Activated CD8-positive, alpha-beta memory T cell treated with anti-CD3 and anti-CD28 coated beads for 24 hours (primary cell): ENCODE measurements around the gene B3GNT2.
"Not testable (repeated sequence)": the region's sequence is repeated elsewhere in the genome, so short reads cannot be mapped to it uniquely, and the experiment has no call there.

Source experiments
- DNase-seq: peaks from one replicate; pipeline ENCODE4 v3.0.0-alpha.2; 2020

The B3GNT2 gene

GRCh38 chr2:62195421-62196277 is at the start of gene B3GNT2:
B3GNT2 (plus strand) TSS chr2:62196115; CDS start chr2:62222221, 26,106 bp downstream.
- peak; percentile 94 for DNase-seq

- DNase-seq = peak; percentile 59
These were observed 49.1 kb upstream of the B3GNT2 start for GRCh38 chr2:62146790-62147189.

- DNase-seq = no peak
These were observed 48.2 kb upstream of the B3GNT2 start for GRCh38 chr2:62147610-62148301.

GRCh38 chr2:62149708-62150107 is 46.2 kb upstream of the B3GNT2 start:
- DNase-seq = no peak

GRCh38 chr2:62150597-62151305 is 45.2 kb upstream of the B3GNT2 start:
- no peak for DNase-seq

GRCh38 chr2:62151306-62151638 is 44.6 kb upstream of the B3GNT2 start:
- no peak for DNase-seq

GRCh38 chr2:62152000-62152399 is 43.9 kb upstream of the B3GNT2 start:
- DNase-seq = no peak

GRCh38 chr2:62156861-62157496 is 38.9 kb upstream of the B3GNT2 start:
- no peak for DNase-seq

- no peak for DNase-seq
These were observed 37.3 kb upstream of the B3GNT2 start for GRCh38 chr2:62158444-62159121.

- not testable (repeated sequence) for DNase-seq
These were observed 35.2 kb upstream of the B3GNT2 start for GRCh38 chr2:62160691-62161090.

- DNase-seq = no peak
These were observed 32.6 kb upstream of the B3GNT2 start for GRCh38 chr2:62163106-62163831.

GRCh38 chr2:62163834-62164233 is 32.1 kb upstream of the B3GNT2 start:
- DNase-seq = no peak

- DNase-seq = no peak
These were observed 20.2 kb upstream of the B3GNT2 start for GRCh38 chr2:62175728-62176127.

GRCh38 chr2:62176801-62177200 is 19.1 kb upstream of the B3GNT2 start:
- DNase-seq = no peak

GRCh38 chr2:62177392-62178049 is 18.4 kb upstream of the B3GNT2 start:
- no peak for DNase-seq

- no peak for DNase-seq
These were observed 17.1 kb upstream of the B3GNT2 start for GRCh38 chr2:62178741-62179271.

- DNase-seq = no peak
These were observed 14.9 kb upstream of the B3GNT2 start for GRCh38 chr2:62180975-62181374.

- no peak for DNase-seq
These were observed 14.1 kb upstream of the B3GNT2 start for GRCh38 chr2:62181843-62182242.

- no peak for DNase-seq
These were observed 11.2 kb upstream of the B3GNT2 start for GRCh38 chr2:62184512-62185230.

- no peak for DNase-seq
These were observed 10.3 kb upstream of the B3GNT2 start for GRCh38 chr2:62185475-62186155.
